Activated CD8-positive, alpha-beta T cell treated with anti-CD3 and anti-CD28 coated beads for 36 hours (primary cell): Measurements from ENCODE around the gene PRKAG1. TPM values are rescaled to one million over a fixed set of nuclear protein-coding genes. Genes with fewer than 3 reads are reported as not detected.

ENCODE experiments used
- ATAC-seq: fragments of 200-7000 bp; cut with Tn5 transposase; one replicate; pipeline ENCODE4 v1.10.0; 2021; ENCODE audit warnings: mild to moderate bottlenecking, moderate library complexity
- CTCF ChIA-PET: fragments of 350-600 bp; sonication (Branson Sonifier 250); formaldehyde crosslinking; loops from one replicate; lab custom pipeline; 2021; ENCODE audit warnings: antibody characterized with exemption; lab: Charles Lee
- POLR2A ChIA-PET: fragments of 350-600 bp; sonication (Branson Sonifier 250); formaldehyde crosslinking; loops from one replicate; lab custom pipeline; 2021; ENCODE audit warnings: antibody characterized with exemption; lab: Charles Lee
- DNase-seq: peaks from one replicate; pipeline ENCODE4 v3.0.0-alpha.2; 2020
- H3K27ac Mint-ChIP-seq: one replicate; pipeline ENCODE4 v1.8.0; 2021; ENCODE audit warnings: mild to moderate bottlenecking, mixed read lengths
- H3K27me3 Mint-ChIP-seq: one replicate; pipeline ENCODE4 v1.8.0; 2021; ENCODE audit warnings: mixed read lengths
- H3K36me3 Mint-ChIP-seq: one replicate; pipeline ENCODE4 v1.8.0; 2021; ENCODE audit warnings: low read depth, mixed read lengths
- H3K4me1 Mint-ChIP-seq: one replicate; pipeline ENCODE4 v1.8.0; 2021; ENCODE audit warnings: low read depth, mixed read lengths
- H3K4me3 Mint-ChIP-seq: one replicate; pipeline ENCODE4 v1.8.0; 2021; ENCODE audit warnings: mild to moderate bottlenecking, moderate library complexity, mixed read lengths
- H3K9me3 Mint-ChIP-seq: one replicate; pipeline ENCODE4 v1.8.0; 2021; ENCODE audit warnings: mixed read lengths
- CTCF ChIP-seq: fragments of 200-600 bp; IDR thresholded peaks from one replicate; pipeline ENCODE4 v1.8.0; 2022; ENCODE audit warnings: antibody characterized with exemption, mild to moderate bottlenecking
- intact Hi-C: fragments of 100-400 bp; cut with micrococcal nuclease; formaldehyde crosslinking; loops from one replicate; pipeline ENCODE4 v1.10.0; 2022
- total RNA-seq, 2 experiments: library from RNA; stranded (reverse); gene quantifications; one replicate each; pipeline ENCODE4 v1.2.3, GENCODE V29; 2021

PRKAG1 gene
- total RNA-seq, 2 experiments from 2014 or later = 43.3 to 47.3 TPM

- no peak for DNase-seq
- intact Hi-C loops = no loop called here
- no peak for TF ChIP-seq CTCF
- CTCF ChIA-PET = interaction anchor here (0.7 to 51.8 kb wide), 10 partner anchors 11 to 111 kb away, joined by 3 to 896 read pairs (median 5); partner anchors contain the start of genes DDN, DDX23, FKBP11 and WNT1
- ATAC-seq = no peak
- POLR2A ChIA-PET = interaction anchor here (0.7 to 2.5 kb wide), 4 partner anchors 9 to 100 kb away, joined by 3 to 11 read pairs (median 4); partner anchors contain the start of genes DDX23 and FKBP11
- no peak overlapping the region for H3K27ac Mint-ChIP-seq
- no peak overlapping the region for H3K4me3 Mint-ChIP-seq
- no peaks in the 10 kb centered on the region for H3K27me3 Mint-ChIP-seq
- H3K9me3 Mint-ChIP-seq = no peaks in the 10 kb centered on the region
- H3K4me1 Mint-ChIP-seq = peaks cover 28% of the 10 kb centered on the region
- H3K36me3 Mint-ChIP-seq = peaks cover 6% of the 10 kb centered on the region
Observed at GRCh38 chr12:48952691-48953090, 65.9 kb downstream of the PRKAG1 start.

Other genes with a start within 250 kb of the PRKAG1 start
- not detected for gene ADCY6, start 229.7 kb downstream of the PRKAG1 start, total RNA-seq
- 1 to 10 TPM; 7.7 to 8.2 TPM for gene CACNB3, start 200.3 kb downstream of the PRKAG1 start, total RNA-seq
- gene DDX23, start 166.6 kb downstream of the PRKAG1 start, total RNA-seq = 10 to 100 TPM; 84.5 to 95.6 TPM
- gene RND1, start 152.9 kb downstream of the PRKAG1 start, total RNA-seq = 1 to 10 TPM; 2.3 to 3.2 TPM
- gene FKBP11, start 93.3 kb downstream of the PRKAG1 start, total RNA-seq = 100 to 1,000 TPM in 1 of 2 experiments, 10 to 100 TPM in 1; 96.2 to 100 TPM
- 10 to 100 TPM; 58.3 to 67.6 TPM for gene ARF3, start 61.3 kb downstream of the PRKAG1 start, total RNA-seq
- gene WNT10B, start 47.0 kb downstream of the PRKAG1 start, total RNA-seq = under 1 TPM; 0.72 to 0.92 TPM
- not detected for gene WNT1, start 40.5 kb downstream of the PRKAG1 start, total RNA-seq
- gene DDN, start 19.4 kb downstream of the PRKAG1 start, total RNA-seq = 1 to 10 TPM in 1 of 2 experiments, under 1 TPM in 1; 0.72 to 1.2 TPM
- gene KMT2D, start 42.0 kb upstream of the PRKAG1 start, total RNA-seq = 10 to 100 TPM; 57.5 to 62.3 TPM
- 10 to 100 TPM; 18.5 to 19.8 TPM for gene RHEBL1, start 51.2 kb upstream of the PRKAG1 start, total RNA-seq
- under 1 TPM in 1 of 2 experiments, not detected in 1; 0.14 TPM for gene DHH, start 76.0 kb upstream of the PRKAG1 start, total RNA-seq
- 10 to 100 TPM; 43.5 to 50.9 TPM for gene LMBR1L, start 92.1 kb upstream of the PRKAG1 start, total RNA-seq
- 1,000 to 10,000 TPM; 2,169 to 2,181 TPM for gene TUBA1B, start 112.6 kb upstream of the PRKAG1 start, total RNA-seq
- 10 to 100 TPM; 70.6 to 71.2 TPM for gene TUBA1A, start 170.3 kb upstream of the PRKAG1 start, total RNA-seq
- 100 to 1,000 TPM; 237 to 240 TPM for gene TUBA1C, start 246.3 kb upstream of the PRKAG1 start, total RNA-seq